Neural cell (in vitro differentiated cells): ENCODE results near the gene CYP2A6.

Experiments
- EP300 ChIP-seq: fragments of 450-650 bp; conservative IDR thresholded peaks from 2 replicates; pipeline ENCODE4 v1.6.1; 2014; ENCODE audit warnings: antibody characterized with exemption, mild to moderate bottlenecking, moderate library complexity; ENCODE audit not compliant: poor library complexity, severe bottlenecking
- EZH2 ChIP-seq: fragments of 200-600, 300-800 bp; shearing (Covaris generic), sonication (generic); IDR thresholded peaks from 2 replicates; pipeline ENCODE4 v1.6.1; 2014; ENCODE audit warnings: antibody characterized with exemption, low read length, borderline replicate concordance, mild to moderate bottlenecking; ENCODE audit not compliant: insufficient read depth, poor library complexity, severe bottlenecking
- POLR2AphosphoS5 ChIP-seq: IDR thresholded peaks from 2 replicates; pipeline ENCODE4 v1.6.1; 2012
- REST ChIP-seq: IDR thresholded peaks from 2 replicates; pipeline ENCODE4 v1.6.1; 2012; ENCODE audit warnings: borderline replicate concordance
- SMC3 ChIP-seq: fragments of 450-650 bp; conservative IDR thresholded peaks from 2 replicates; pipeline ENCODE4 v1.6.1; 2014; ENCODE audit warnings: antibody characterized with exemption, mild to moderate bottlenecking, moderate library complexity; ENCODE audit not compliant: poor library complexity
- TAF1 ChIP-seq: IDR thresholded peaks from 2 replicates; pipeline ENCODE4 v1.6.1; 2012; ENCODE audit warnings: low read depth
- TF ChIP-seq, protein P1 (sequence below): fragments of 450-650 bp; IDR thresholded peaks from 2 replicates; pipeline ENCODE4 v1.5.1; 2014; ENCODE audit warnings: antibody characterized with exemption, mild to moderate bottlenecking, moderate library complexity; ENCODE audit not compliant: poor library complexity, severe bottlenecking

DNA sequence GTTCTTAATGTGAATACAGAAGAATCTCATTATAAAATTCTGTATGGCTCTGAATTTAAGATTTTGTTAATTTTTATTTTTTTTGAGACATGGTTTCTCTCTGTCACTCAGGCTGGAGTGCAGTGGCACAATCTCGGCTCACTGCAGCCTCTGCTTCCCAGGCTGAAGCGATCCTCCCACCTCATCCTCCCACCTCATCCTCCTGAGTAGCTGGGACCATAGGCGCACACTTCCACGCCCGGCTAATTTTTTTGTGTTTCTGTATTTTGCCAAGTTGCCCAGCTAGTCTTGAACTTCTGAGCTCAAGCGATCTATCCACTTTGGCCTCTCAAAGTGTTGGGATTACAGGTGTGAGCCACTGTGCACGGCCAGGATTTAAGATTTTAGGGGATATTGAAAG is 17.5 kb upstream of the CYP2A6 start:
- no peak for TF ChIP-seq EZH2
- TF ChIP-seq, protein P1, sequence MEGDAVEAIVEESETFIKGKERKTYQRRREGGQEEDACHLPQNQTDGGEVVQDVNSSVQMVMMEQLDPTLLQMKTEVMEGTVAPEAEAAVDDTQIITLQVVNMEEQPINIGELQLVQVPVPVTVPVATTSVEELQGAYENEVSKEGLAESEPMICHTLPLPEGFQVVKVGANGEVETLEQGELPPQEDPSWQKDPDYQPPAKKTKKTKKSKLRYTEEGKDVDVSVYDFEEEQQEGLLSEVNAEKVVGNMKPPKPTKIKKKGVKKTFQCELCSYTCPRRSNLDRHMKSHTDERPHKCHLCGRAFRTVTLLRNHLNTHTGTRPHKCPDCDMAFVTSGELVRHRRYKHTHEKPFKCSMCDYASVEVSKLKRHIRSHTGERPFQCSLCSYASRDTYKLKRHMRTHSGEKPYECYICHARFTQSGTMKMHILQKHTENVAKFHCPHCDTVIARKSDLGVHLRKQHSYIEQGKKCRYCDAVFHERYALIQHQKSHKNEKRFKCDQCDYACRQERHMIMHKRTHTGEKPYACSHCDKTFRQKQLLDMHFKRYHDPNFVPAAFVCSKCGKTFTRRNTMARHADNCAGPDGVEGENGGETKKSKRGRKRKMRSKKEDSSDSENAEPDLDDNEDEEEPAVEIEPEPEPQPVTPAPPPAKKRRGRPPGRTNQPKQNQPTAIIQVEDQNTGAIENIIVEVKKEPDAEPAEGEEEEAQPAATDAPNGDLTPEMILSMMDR: no peak
- TF ChIP-seq TAF1: no peak
- no peak for TF ChIP-seq POLR2AphosphoS5
- TF ChIP-seq REST: no peak
- TF ChIP-seq EP300: no peak
- TF ChIP-seq SMC3: no peak
